Lung (tissue), 12 donors: ENCODE measurements around the gene SERPINB5. TPM values are rescaled to one million over a fixed set of nuclear protein-coding genes. Genes with fewer than 3 reads are reported as not detected.

ENCODE experiments used
- ATAC-seq: fragments of 200-7000 bp; cut with Tn5 transposase; one replicate; pipeline ENCODE4 v1.9.1; 2020; ENCODE audit warnings: moderate number of reproducible peaks; ENCODE audit not compliant: insufficient read depth, low FRiP score
- DNase-seq, 3 donors: peaks; one replicate each; pipeline ENCODE4 v3.0.0-alpha.2; 2013 to 2017
- H3K27ac ChIP-seq, 2 donors: one replicate each; pipeline ENCODE4 v1.5.1; 2013; ENCODE audit warnings: mild to moderate bottlenecking in 2 of 2, moderate library complexity in 2 of 2, control low read depth in 1 of 2, inconsistent platforms in 1 of 2, low read depth in 1 of 2, low read length in 1 of 2
- H3K27me3 ChIP-seq, 3 donors: one replicate each; pipeline ENCODE4 v1.5.1; 2013; ENCODE audit warnings: low read length in 2 of 3; ENCODE audit not compliant: control insufficient read depth in 3 of 3, insufficient read depth in 3 of 3
- H3K36me3 ChIP-seq, 4 donors: one replicate each; pipeline ENCODE4 v1.5.1; 2013; ENCODE audit warnings: low read length in 4 of 4, mild to moderate bottlenecking in 1 of 4, moderate library complexity in 1 of 4; ENCODE audit not compliant: control insufficient read depth in 4 of 4, insufficient read depth in 4 of 4
- H3K4me1 ChIP-seq, 5 donors: one replicate each; pipeline ENCODE4 v1.5.1; 2013; ENCODE audit warnings: low read length in 5 of 5, mild to moderate bottlenecking in 2 of 5, moderate library complexity in 1 of 5; ENCODE audit not compliant: control insufficient read depth in 5 of 5, insufficient read depth in 5 of 5
- H3K4me3 ChIP-seq: one replicate; pipeline ENCODE4 v1.5.1; 2013; ENCODE audit warnings: mild to moderate bottlenecking, control low read depth, moderate library complexity
- H3K9ac ChIP-seq, 2 donors: one replicate each; pipeline ENCODE4 v1.5.1; 2013; ENCODE audit warnings: low read length in 2 of 2, control low read depth in 1 of 2; ENCODE audit not compliant: insufficient read depth in 1 of 2
- H3K9me3 ChIP-seq, 4 donors: one replicate each; pipeline ENCODE4 v1.5.1; 2013; ENCODE audit warnings: low read length in 3 of 4, mild to moderate bottlenecking in 1 of 4, moderate library complexity in 1 of 4; ENCODE audit not compliant: control insufficient read depth in 4 of 4, insufficient read depth in 3 of 4
- CTCF ChIP-seq: IDR thresholded peaks from 2 replicates; pipeline ENCODE4 v1.5.1; 2012; ENCODE audit warnings: mild to moderate bottlenecking; ENCODE audit errors: control extremely low read depth, extremely low read depth
- WGBS, 2 donors: extraction: QIAGEN DNeasy Blood & Tissue Kit; methylation state at CpG; one replicate each; pipeline ENCODE4 v1.1.7; 2013; 5-methylcytosine and 5-hydroxymethylcytosine counted together
- polyA plus RNA-seq, 2 donors: library from polyadenylated mRNA; stranded (reverse); fragments of 200-250 nt; gene quantifications; one replicate each; pipeline ENCODE4 v1.2.1, GENCODE V29; 2013
- total RNA-seq, 2 donors: library from RNA; depleted of rRNA in 1 of 2; stranded (reverse); fragments of >200 nt in 1 of 2; gene quantifications; one replicate each; pipeline ENCODE4 v1.2.1, GENCODE V29; 2014 to 2021
- donor health status: control.
- donor health status: control.
- donor health status: Bipolar disorder and iron deficiency.
- donor health status: healthy.
- donor health status: DM: yes; HTN: yes; CAD: no.

The SERPINB5 gene
- total and polyA plus RNA-seq, 4 donors, result 0.37 to 0.92 (median 0.61) TPM

- H3K36me3 ChIP-seq, result no peaks in the 10 kb centered on the region
- no peak overlapping the region for H3K27ac ChIP-seq
- TF ChIP-seq CTCF, result peak; percentile 69
- no peaks in the 10 kb centered on the region for H3K4me1 ChIP-seq
- DNase-seq (peak; percentile 63 to 84 (median 82)), ATAC-seq (peak; percentile 81)
- H3K4me3 ChIP-seq, result no peak overlapping the region
- 30 to 33% methylated on average over 16 of the region's 16 CpGs for WGBS, 2 donors
- H3K27me3 ChIP-seq, result peaks cover 0 to 14% (median 3%) of the 10 kb centered on the region in 3 donors
- H3K9me3 ChIP-seq, result no peaks in the 10 kb centered on the region
- no peak overlapping the region for H3K9ac ChIP-seq
These were observed 41.6 kb downstream of the SERPINB5 start for GRCh38 chr18:63518178-63519012.

GRCh38 chr18:63520053-63520685, 43.4 kb downstream of the SERPINB5 start:
- no peak overlapping the region for H3K9ac ChIP-seq
- no peak overlapping the region for H3K27ac ChIP-seq

GRCh38 chr18:63523660-63524059, 46.9 kb downstream of the SERPINB5 start:
- no peak for ATAC-seq
- WGBS, 2 donors, result 68 to 69% methylated on average over 4 of the region's 4 CpGs
- no peak for TF ChIP-seq CTCF
- no peak overlapping the region for H3K27ac ChIP-seq
- peaks cover 0 to 3% (median 0%) of the 10 kb centered on the region in 3 donors for H3K27me3 ChIP-seq
- no peak overlapping the region for H3K4me3 ChIP-seq
- H3K9me3 ChIP-seq, result no peaks in the 10 kb centered on the region
- no peak overlapping the region for H3K9ac ChIP-seq
- no peaks in the 10 kb centered on the region for H3K36me3 ChIP-seq
- no peak for DNase-seq
- no peaks in the 10 kb centered on the region for H3K4me1 ChIP-seq

More at GRCh38 chr18:63520053-63520685, 43.4 kb downstream of the SERPINB5 start:
- DNase-seq, result no peak
- ATAC-seq, result no peak
- no peaks in the 10 kb centered on the region for H3K4me1 ChIP-seq
- H3K9me3 ChIP-seq, result no peaks in the 10 kb centered on the region
- no peak overlapping the region for H3K4me3 ChIP-seq
- peaks cover 0 to 3% (median 1%) of the 10 kb centered on the region in 3 donors for H3K27me3 ChIP-seq
- TF ChIP-seq CTCF, result no peak
- H3K36me3 ChIP-seq, result no peaks in the 10 kb centered on the region
- 78 to 96% methylated on average over 3 of the region's 3 CpGs for WGBS, 2 donors
